Heart left ventricle (tissue), 13 donors: Measurements from ENCODE around the gene HSD17B14.

Source experiments
- POLR2A ChIP-seq, 2 donors: fragments of 450-650 bp; IDR thresholded peaks; one replicate each; pipeline ENCODE4 v1.6.1; 2017; ENCODE audit warnings: antibody characterized with exemption in 2 of 2, mild to moderate bottlenecking in 2 of 2, moderate library complexity in 2 of 2
- TF ChIP-seq, protein P1 (sequence below), 12 donors: fragments of 200-600 bp; sonication (generic) in 4 of 12; IDR thresholded peaks; one replicate each; pipeline versions ENCODE4 v1.5.0 to v1.8.0; 2018 to 2022; ENCODE audit warnings: antibody characterized with exemption in 12 of 12, mild to moderate bottlenecking in 5 of 12
- donor health status: ischemic (EF 13 %, LVEDD 7.1; RV severe dilation, severe dysfunction).
- donor health status: DM: no; HTN: yes; CAD: no.
- donor health status: DM: no; HTN: no; CAD: no.
- donor health status: ischemic (EF 25% LVEDD 6.9; RV normal size, moderate dysfunction).
- donor health status: ischemic (EF 25% LVEDD 5.7; RV mildly dilated, moderate dysfunction).
- donor health status: ischemic (EF 35%, LVEDD 5.7; RV mildly dilated, moderate dysfunction).
- donor health status: nonischemic (EF 11% LVEDD 7.7; RV severe dilation, severe dysfunction).
- donor health status: DM: yes; HTN: yes; CAD: no.
- donor health status: PGD.
- donor health status: ischemic (EF 29% LVEDD 5.4; RV normal size, mild dysfunction).
- donor health status: nonischemic (EF 23%, LVEDD 6.1; RV moderate dilation, normal function).

GRCh38 chr19:48777139-48777538 is 59.2 kb downstream of the HSD17B14 start:
- TF ChIP-seq, protein P1, sequence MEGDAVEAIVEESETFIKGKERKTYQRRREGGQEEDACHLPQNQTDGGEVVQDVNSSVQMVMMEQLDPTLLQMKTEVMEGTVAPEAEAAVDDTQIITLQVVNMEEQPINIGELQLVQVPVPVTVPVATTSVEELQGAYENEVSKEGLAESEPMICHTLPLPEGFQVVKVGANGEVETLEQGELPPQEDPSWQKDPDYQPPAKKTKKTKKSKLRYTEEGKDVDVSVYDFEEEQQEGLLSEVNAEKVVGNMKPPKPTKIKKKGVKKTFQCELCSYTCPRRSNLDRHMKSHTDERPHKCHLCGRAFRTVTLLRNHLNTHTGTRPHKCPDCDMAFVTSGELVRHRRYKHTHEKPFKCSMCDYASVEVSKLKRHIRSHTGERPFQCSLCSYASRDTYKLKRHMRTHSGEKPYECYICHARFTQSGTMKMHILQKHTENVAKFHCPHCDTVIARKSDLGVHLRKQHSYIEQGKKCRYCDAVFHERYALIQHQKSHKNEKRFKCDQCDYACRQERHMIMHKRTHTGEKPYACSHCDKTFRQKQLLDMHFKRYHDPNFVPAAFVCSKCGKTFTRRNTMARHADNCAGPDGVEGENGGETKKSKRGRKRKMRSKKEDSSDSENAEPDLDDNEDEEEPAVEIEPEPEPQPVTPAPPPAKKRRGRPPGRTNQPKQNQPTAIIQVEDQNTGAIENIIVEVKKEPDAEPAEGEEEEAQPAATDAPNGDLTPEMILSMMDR (IDR thresholded peaks at IDR 0.05): no peak
- no peak for TF ChIP-seq POLR2A (IDR thresholded peaks at IDR 0.05)
